LNCaP clone FGC (cell line): Measurements from ENCODE around the gene GRIN2A.

Source experiments
- DNase-seq: peaks from one replicate; pipeline ENCODE4 v3.0.0-alpha.2; 2011; ENCODE audit warnings: low read depth
- H3K4me3 ChIP-seq: 2 replicates; pipeline ENCODE4 v1.5.1; 2011; ENCODE audit warnings: mild to moderate bottlenecking, low read depth, low read length, control low read depth
- TF ChIP-seq, protein P1 (sequence below): IDR thresholded peaks from 2 replicates; pipeline ENCODE4 v1.5.1; 2012; ENCODE audit warnings: mild to moderate bottlenecking; ENCODE audit not compliant: control insufficient read depth, insufficient read depth; ENCODE audit errors: extremely low read depth

Gene GRIN2A

DNA sequence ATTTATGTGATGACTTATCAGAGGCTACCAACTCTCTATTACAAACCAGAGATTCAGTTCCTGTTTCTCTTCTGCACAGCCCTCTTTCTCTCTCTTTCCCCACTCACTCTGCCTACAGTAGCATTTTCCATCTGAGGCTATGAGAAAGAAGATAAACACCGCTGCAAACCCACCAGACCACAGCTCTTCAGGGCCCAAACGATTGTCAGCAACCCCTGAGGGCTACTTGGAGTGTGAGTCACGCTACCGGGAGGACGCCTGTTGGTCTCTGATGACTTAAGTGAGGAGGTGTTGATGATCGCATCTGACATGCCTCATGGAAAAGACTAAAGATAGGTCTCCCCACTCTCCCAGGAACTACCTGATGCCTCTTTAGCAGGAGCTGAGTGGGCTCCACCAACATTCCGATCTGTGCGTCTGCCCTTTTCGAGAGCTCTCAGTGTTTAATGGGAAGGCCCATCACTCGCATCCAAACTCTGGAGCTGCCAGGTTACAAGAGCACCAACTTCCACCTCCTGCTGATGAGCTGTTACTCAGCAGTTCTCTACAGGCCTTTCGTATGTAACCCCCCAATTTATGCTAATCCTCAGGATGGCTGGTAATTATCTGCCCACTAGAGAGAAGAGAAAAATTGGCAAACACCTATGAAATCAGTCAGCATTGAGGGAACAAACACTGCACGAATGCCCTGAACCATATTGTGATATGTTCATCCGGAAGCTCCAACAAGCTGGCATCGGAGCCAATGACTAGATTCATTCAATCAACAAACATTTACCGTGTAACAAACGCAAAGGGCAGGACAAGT lies 9.2 kb downstream of the GRIN2A start:
- H3K4me3 ChIP-seq = no peak overlapping the region
- TF ChIP-seq, protein P1, sequence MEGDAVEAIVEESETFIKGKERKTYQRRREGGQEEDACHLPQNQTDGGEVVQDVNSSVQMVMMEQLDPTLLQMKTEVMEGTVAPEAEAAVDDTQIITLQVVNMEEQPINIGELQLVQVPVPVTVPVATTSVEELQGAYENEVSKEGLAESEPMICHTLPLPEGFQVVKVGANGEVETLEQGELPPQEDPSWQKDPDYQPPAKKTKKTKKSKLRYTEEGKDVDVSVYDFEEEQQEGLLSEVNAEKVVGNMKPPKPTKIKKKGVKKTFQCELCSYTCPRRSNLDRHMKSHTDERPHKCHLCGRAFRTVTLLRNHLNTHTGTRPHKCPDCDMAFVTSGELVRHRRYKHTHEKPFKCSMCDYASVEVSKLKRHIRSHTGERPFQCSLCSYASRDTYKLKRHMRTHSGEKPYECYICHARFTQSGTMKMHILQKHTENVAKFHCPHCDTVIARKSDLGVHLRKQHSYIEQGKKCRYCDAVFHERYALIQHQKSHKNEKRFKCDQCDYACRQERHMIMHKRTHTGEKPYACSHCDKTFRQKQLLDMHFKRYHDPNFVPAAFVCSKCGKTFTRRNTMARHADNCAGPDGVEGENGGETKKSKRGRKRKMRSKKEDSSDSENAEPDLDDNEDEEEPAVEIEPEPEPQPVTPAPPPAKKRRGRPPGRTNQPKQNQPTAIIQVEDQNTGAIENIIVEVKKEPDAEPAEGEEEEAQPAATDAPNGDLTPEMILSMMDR = no peak
- DNase-seq = no peak

DNA sequence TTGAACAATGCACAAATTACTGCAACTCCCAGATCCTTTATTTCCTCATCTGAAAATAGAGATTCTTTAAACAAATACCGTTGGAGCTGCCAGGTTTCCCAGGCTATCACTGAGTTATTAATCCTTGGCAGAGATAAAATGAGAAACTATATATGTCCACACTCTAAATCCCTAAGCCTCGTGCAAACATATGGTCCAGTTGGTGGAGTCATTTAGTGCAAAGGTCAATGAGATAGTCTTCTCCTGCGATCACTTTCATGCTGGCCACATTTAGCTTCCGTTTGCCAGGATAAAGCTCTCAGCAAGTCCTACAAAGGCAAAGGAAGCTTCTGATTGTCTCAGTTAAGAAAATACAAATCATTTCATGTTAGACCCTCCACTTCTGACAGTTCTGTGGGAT lies 11.0 kb downstream of the GRIN2A start:
- no peak overlapping the region for H3K4me3 ChIP-seq
- no peak for DNase-seq
- TF ChIP-seq, protein P1 = no peak

DNA sequence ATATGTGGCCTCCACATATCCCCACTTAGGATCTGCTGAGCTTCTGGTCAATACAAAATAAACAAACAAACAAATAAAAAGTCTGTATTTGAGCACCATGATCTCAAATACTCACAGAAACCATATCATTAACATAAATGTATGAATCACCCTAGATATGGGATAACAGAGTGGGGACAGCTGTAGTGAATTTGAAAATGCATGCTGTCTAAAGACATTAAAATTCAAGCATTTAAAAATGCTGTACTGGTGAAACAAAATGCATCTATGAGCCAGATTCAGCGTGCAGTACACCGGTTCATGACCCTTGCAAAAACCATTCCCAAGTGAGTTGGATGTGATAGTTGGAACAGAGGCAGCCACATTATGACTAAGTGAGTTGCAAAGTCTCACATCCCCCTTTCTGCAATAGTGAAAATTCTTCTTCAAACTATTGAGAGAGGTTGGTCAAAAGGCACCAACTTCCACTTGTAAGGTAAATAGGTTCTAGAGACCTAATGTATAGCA lies 12.3 kb downstream of the GRIN2A start:
- no peak for DNase-seq
- no peak overlapping the region for H3K4me3 ChIP-seq
- TF ChIP-seq, protein P1 = no peak

DNA sequence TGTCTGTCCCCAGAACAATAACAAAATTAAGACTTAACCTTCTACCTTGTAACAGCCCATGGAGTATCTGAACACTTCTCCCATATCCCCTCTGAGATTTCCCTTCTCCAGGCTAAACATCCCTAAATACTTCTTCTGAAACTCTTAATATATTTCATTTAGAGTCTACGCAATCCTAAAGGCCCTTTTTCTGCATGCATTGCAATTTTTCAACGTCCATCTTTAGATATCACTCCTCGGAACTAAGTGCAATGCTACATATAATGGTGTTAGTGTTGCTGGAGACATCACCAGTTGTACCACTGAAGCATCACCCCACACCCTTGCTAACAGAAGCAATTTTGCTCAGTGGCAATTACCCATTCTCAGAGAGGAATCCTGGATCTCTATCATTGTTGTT lies 13.2 kb downstream of the GRIN2A start:
- TF ChIP-seq, protein P1 = no peak
- DNase-seq = no peak
- H3K4me3 ChIP-seq = no peak overlapping the region

DNA sequence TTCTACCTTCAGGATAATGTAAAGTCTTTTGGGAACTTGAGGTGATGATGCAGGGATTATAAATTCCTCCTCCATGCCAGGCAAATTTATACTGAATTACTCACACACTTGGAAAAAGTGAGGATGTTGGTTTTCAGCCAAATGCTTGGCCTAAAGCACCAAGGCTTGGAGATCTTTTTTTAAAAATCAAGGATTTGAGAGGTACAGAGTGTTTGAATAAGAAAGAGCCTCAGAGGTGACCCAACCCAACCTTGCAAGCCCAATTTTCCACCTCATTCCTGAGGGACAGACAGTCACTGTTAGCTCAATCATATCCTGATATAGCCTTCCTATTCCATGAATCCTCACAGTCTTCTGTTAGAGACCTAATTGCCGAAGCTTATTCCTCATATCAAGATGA lies 14.0 kb downstream of the GRIN2A start:
- TF ChIP-seq, protein P1 = no peak
- H3K4me3 ChIP-seq = no peak overlapping the region
- DNase-seq = no peak

DNA sequence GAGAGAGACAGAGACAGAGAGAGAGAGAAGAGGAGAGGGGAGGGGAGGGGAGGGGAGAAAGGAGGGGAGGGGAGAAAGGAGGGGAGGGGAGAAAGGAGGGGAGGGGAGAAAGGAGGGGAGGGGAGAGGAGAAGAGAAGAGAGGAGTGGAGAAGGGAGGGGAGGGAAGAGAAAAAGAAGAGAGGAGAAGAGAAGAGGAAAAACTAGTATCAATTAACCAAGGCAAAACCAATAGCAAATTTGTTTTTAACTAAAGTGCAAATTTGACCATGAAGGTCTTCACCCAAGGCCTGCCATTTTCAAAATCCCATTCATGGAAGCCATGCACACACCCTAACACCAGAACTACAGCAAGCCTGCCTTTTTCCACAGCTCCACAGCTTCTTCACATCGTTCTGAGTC lies 16.6 kb downstream of the GRIN2A start:
- TF ChIP-seq, protein P1 = no peak
- no peak overlapping the region for H3K4me3 ChIP-seq
- DNase-seq = no peak

DNA sequence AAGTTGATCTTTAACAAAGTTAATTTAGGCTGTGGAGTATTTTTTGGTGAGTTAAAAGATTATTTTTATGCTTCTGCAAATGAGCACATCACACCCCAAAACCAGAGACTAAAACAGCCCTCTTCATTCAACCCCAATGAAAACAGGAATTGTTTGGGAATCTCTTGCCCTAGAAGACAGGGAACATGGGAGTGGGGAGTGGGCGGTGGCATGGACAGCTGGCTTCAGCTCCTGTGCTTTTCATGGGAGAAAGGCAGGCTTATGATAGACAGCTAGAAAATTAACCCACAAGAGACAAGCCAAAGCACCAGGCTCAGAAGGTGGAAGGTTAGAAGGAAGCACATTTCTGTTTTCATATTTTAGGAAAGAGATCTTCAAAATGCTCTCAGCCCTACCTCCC lies 19.2 kb downstream of the GRIN2A start:
- TF ChIP-seq, protein P1 = no peak
- DNase-seq = no peak
- no peak overlapping the region for H3K4me3 ChIP-seq
